ENCODE results near the gene MAT2A.
"Not testable (repeated sequence)": the region's sequence is repeated elsewhere in the genome, so short reads cannot be mapped to it uniquely, and the experiment has no call there.

The MAT2A gene

DNA sequence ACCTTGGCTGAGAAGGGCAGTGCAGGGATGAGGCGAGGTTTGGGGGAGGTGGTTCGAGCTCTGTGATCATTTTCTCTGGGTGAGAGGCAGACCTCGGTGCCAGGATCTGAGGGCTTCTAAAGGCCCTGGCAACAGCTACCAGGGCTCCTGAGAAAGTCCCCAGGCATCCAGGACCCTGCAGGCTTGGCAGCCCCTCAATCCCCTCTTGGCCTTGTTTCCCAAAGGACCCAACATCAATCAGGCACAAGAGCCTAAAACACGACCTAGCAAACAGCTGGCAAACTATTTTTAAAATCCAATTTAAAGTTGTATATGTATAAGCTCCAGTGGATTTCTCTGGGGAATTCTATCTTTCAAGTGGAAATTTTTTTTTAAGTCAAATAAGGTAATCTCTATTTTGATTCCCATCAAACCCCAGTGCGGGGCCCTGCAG, 15.0 kb upstream of the MAT2A start:
- in situ Hi-C loops (cut with HindIII; ENCODE audit: low sequenced_read_pairs), result loop anchor here (5.0 kb wide), 1 partner anchor 162 kb away; no protein-coding TSS in a partner anchor

DNA sequence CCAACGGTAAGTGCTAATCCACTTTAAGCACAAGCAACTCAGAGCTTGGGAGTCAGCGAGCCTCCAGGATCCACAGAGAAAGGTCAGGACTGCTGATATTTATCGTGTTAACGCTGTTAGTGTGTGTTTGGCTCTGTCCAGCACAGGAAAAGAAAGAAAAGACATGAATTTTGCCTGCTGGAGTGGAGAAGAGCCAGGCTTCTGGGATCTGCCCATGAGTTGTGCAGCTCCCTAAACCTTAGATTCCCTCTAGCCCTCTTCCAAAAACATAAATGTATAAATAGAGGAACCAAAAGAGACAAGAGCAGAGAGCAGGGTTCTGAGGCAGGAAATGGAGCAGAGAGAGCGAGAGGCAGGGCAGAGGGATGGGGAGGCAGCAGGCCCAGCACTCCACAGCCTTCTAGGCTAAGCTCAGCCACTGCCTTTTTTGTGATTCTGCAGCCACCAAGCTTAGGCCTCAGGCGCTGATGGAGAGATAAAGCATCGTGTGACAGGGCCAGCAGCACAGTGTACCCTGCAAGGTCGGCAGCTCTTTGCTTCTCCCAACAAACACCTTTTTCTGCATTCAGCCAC, 14.5 kb upstream of the MAT2A start:
- in situ Hi-C loops (cut with HindIII; ENCODE audit: low sequenced_read_pairs), result loop anchor here (5.0 kb wide), 1 partner anchor 162 kb away; no protein-coding TSS in a partner anchor

DNA sequence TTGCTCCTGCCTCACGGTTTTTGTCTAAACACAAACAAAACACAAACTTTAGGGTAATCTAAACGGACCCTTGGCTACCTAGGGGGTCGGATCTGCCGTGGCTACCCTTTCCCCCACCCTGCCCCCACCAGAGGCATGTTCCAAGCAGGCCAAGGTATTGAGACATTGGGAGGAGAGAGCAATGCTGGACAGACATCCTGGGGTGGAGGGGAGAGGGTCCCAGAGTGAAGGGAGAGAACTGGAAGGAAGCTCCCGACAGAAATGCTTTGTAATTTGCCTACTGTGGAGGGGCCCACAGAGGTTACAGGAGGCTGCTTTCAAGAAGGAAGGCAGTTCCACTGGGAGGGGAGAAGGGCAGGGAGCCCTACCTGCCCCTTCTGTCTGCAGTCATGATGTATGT, 13.9 kb upstream of the MAT2A start:
- in situ Hi-C loops (cut with HindIII; ENCODE audit: low sequenced_read_pairs), result no loop called here

DNA sequence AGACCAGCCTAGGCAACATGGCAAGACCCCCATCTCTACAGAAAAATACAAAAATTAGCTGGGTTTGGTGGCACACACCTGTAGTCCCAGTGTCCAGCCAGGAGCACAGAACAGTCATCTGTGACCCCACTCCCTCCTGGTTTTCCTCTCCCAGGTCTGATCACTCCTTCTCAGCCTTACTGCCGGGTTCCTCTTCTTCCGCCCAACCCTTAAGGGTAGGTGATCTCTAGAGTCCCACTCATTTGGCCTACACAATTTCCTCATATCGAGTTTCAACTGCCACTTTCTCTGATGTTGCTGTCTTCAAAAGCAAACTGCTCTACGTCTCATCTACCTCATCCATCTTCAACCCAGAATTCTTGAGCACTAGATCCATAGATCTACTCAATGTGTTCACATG, 13.4 kb upstream of the MAT2A start:
- in situ Hi-C loops (cut with HindIII; ENCODE audit: low sequenced_read_pairs), result no loop called here

DNA sequence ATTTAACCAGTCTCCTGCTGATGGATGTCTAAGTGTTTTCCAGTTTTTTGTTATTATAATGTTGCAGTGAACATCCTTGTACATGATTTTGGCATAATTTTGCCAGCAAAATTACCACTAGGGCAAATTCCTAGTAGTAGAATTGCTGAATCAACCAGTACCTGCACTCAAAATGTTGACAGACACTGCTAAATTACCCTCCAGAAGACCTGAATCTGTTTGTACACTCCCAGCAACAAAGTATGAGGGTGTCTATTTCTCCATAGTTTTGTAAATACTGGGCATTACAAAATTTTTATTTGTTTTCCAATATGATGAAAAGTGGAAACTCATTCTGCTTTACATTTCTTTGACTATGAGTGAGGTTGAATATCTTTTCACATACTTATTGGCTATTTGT, 11.2 kb upstream of the MAT2A start:
- in situ Hi-C loops (cut with HindIII; ENCODE audit: low sequenced_read_pairs), result no loop called here

DNA sequence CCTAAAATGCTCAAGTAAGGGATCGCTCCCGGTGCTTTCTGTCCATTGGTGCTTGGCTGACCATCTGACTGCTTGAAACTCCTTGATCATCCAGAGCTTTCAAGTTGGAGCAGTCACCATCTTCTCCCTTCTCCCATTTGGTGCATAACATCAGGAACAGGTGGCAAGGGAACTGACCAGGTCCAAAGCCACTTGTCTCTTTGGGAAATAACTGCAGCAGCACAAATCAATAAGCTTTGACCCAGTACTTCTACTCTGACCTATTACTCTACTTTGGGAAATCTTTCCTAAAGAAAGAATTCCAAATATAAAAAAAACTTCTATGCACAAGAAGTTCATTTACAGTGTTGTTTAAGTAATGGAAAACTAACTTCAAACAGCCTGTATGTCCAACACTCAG, 10.6 kb upstream of the MAT2A start:
- in situ Hi-C loops (cut with HindIII; ENCODE audit: low sequenced_read_pairs), result no loop called here

DNA sequence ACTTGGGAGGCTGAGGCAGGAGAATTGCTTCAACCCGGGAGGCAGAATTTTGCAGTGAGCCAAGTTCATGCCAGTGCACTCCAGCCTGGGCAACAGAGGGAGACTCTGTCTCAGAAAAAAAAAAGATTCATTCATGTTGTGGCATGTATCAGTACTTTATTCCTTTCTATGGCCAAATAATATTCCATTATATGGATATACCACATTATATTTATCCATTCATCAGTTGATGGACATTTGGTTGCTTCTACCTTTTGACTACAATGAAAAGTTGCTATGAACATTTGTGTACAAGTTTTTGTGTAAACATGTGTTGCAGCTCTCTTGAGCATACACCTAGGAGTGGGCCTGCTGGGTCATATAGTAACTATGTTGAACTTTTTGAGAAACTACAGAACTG, 9.2 kb upstream of the MAT2A start:
- in situ Hi-C loops (cut with HindIII; ENCODE audit: low sequenced_read_pairs), result no loop called here

DNA sequence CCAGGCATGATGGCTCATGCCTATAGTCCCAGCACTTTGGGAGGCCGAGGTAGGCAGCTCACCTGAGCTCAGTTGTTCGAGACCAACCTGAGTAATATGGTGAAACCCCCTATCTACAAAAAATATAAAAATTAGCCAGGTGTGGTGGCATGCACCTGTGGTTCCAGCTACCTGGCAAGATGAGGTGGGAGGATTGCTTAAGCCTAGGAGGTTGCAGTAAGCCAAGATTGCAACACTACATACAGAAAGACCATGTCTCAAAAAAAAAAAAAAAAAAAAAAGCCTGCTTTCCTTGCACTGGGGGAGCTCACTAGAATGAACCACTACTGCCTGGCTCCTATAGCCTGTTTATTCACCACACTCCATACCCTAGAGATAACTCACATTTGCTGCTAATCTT, 7.4 kb upstream of the MAT2A start:
- in situ Hi-C loops (cut with HindIII; ENCODE audit: low sequenced_read_pairs), result no loop called here

DNA sequence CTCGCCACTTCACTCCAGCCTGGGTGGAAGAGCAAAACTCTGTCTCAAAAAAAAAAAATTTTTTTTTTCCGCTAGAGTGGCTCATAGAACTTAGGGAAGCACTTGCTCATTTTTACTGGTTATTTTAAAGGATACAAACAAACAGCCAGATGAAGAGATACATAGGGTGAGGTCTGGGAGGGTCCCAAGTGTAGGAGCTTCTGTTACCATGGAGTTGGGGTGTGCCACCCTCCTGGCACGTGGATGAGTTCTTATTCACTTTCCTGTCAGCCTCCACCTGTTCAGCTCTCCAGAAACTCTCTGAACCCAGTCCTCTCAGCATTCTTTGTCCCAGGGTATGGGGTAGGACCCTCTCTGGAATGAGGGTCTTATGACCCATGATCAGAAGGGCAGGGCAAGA, 4.9 kb upstream of the MAT2A start:
- in situ Hi-C loops (cut with HindIII; ENCODE audit: low sequenced_read_pairs), result no loop called here

DNA sequence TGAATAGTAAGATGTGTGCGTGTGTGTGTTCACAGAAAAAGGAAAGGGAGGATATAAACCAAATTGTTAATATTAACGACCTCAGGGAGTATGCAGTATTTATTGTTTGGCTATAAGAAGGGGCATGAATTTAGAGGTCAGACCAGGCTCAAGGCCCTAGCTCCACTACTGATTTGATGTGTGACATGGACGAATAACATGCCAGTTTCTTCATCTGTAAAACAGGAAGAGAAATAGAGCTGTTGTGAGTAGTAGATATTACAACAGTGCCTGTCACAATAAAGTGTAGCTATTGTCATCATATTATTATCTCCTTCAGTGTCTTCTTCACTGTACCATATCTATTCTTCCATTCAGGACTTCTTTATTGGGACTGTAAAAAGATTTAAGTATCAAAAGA, 4.1 kb upstream of the MAT2A start:
- in situ Hi-C loops (cut with HindIII; ENCODE audit: low sequenced_read_pairs), result loop anchor here (5.0 kb wide), 2 partner anchors 78 to 123 kb away; partner anchors contain the start of gene CAPG

DNA sequence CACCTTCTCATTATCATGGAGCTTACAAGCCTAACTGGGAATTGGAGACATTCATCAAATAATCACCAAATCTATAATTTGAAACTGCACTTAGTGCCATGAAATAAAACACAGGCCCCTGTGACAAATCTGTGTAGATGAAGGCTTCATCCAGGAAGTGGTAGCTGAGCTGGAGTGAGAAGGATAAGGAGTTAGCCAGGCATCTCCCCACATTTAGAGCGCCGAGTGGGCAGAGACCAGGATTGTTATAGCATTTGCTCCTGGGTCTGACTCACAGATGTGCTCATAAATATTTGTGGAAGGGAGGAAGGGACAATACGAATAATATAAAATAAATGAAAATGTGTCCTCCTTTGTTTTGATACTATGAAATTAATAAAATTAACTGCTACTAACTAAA, 2.5 kb upstream of the MAT2A start:
- in situ Hi-C loops (cut with HindIII; ENCODE audit: low sequenced_read_pairs), result loop anchor here (5.0 kb wide), 2 partner anchors 79 to 124 kb away; partner anchors contain the start of gene CAPG

DNA sequence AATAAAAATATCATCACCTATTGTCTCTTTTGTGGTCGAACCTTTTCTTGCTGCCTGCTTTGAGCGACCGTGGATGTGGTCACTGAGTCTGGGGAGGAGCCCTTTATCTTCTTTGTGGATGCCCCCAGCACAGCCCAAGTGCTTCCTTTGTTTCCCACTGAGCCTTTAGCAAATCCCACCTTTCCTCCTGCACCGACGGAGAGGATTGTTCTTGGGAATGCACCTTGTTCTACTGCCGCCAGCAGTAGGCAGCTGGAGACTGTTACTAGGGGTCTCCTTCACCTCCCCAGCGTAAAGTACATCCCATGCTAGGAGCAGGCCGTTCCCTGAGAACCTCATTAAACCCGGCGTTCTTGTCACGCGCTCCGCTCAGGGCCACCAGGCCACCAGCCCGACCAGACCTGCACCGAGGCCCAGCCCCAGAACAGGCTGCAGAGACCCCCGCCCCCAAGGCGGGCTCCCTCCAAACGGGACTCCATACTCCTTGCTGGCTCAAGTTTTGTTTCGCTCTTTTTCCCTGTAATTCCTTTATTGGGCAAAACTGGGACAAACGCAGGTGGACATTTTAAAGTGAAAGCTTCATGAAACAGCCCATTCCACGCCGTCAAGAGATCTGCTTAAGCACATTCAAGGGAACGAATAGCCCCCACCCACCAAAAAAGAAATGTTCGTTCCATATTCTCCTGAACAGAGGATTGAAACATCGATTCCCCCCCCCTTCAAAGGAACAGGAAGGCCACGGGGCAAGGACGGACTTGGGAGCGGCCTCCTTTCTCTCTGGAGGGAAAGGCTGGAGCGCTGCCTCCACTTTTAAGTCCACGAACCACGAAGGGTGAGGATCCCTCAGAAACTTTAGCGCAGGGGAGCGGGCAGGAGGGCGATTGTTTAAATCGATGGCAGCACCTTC, 1.1 kb upstream of the MAT2A start:
- in situ Hi-C loops (cut with HindIII; ENCODE audit: low sequenced_read_pairs), result loop anchor here (5.0 kb wide), 2 partner anchors 81 to 126 kb away; partner anchors contain the start of gene CAPG

DNA sequence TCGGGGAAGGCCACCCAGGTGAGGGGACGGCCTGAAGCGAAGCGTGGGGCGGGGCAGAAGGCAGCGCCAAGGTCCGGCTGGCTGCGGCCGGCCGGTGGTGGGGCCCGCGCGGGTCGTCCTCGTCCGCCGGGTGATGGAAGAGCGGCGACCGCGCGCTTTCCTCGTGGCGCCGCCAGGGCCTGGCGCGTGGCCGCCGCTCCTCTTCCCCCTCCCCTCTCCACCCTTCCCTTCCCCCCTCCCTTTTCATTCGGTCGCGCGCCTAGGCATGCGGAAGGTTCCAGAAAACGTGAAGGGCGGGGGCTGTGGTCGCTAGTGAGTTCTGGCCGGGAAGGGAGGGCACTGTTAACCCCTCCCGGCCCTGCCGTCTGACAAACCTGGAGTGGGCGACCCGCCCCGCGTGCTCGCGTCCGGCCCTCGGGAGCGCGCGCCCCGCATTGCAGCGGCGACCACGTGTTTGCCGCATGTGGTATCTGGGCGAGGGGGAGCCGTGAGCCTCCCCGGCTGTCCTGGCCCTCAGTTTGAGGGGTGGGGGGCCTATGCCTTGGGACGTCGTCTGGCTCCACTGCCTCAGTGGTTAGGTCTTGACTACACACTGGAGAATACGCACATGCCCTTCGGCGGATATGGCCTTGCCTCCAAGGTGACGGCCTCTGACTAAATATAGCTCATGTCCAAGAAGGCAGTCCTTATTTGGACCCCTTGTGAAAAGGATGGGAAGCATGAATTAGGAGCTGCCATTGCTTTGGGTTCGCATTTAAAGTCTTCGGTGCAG, 579 bp downstream of the MAT2A start:
- in situ Hi-C loops (cut with HindIII; ENCODE audit: low sequenced_read_pairs), result loop anchor here (5.0 kb wide), 2 partner anchors 82 to 127 kb away; partner anchors contain the start of gene CAPG

DNA sequence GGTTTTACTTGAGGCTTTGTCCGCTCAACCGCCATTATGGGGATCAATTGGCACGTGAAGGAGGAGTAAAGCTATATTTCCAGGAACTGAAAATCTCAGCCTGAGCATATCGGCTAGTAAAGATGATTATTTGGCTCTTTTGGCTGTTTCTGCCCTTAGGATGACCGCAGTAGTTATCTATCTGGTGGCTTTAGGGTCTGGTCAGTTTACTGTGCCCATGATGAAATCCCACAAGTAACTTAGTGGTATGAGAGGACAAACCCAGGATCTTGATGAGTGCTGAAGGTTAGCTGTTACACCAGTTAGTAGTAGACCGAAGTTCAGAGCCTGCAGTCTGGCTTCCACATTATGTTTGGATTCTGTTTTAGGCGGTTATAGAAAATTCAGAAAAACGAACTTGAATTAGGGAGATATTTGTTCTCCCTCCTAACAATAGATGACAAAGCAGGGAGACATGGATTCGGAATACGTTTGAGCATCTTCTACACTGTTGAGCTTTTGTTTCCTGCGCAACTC, 1.2 kb downstream of the MAT2A start:
- in situ Hi-C loops (cut with HindIII; ENCODE audit: low sequenced_read_pairs), result no loop called here

DNA sequence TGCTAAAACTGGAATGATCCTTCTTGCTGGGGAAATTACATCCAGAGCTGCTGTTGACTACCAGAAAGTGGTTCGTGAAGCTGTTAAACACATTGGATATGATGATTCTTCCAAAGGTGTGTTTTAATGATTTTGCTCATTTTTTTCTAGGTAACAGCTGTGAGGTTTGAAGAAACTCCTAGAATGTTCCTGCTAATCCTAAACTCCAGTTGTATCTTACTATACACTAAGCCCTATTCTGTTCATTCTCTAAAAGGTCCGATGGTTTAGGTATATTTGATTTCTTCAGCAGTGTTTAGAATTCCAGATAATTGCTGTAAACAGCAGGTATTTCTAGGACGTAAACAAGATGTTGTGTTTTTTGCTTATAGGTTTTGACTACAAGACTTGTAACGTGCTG, 2.3 kb downstream of the MAT2A start:
- in situ Hi-C loops (cut with HindIII; ENCODE audit: low sequenced_read_pairs), result no loop called here

DNA sequence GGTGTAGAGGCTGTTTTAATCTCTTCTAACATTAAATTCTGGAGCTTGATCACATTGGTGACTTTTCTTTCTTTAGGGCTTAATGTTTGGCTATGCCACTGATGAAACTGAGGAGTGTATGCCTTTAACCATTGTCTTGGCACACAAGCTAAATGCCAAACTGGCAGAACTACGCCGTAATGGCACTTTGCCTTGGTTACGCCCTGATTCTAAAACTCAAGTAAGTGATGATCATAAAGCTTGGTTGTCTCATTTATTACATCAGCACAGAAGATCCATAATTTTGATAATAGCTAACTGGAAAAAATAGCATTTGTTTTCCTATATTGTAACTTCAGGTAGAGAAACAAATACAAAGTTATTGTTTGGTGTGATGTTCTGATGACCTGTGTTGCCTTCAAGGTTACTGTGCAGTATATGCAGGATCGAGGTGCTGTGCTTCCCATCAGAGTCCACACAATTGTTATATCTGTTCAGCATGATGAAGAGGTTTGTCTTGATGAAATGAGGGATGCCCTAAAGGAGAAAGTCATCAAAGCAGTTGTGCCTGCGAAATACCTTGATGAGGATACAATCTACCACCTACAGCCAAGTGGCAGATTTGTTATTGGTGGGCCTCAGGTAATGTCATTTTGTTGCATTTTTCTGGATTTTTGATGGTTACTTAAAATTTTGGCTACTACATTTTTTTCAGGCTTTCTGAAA, 2.9 kb downstream of the MAT2A start:
- in situ Hi-C loops (cut with HindIII; ENCODE audit: low sequenced_read_pairs), result no loop called here

DNA sequence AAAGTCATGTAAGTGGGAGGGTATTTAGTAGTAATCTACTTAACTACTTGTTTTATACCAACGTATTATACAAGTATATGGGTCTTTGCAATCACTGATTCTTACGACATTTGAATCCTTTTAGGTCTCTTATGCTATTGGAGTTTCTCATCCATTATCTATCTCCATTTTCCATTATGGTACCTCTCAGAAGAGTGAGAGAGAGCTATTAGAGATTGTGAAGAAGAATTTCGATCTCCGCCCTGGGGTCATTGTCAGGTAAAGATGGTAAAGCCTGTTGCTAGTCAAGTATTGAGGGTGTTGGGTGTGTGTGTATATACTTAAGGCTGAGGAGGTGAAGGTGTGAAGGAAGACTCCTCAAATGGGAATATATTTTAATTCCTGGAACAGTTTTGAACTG, 3.8 kb downstream of the MAT2A start:
- in situ Hi-C loops (cut with HindIII; ENCODE audit: low sequenced_read_pairs), result no loop called here

DNA sequence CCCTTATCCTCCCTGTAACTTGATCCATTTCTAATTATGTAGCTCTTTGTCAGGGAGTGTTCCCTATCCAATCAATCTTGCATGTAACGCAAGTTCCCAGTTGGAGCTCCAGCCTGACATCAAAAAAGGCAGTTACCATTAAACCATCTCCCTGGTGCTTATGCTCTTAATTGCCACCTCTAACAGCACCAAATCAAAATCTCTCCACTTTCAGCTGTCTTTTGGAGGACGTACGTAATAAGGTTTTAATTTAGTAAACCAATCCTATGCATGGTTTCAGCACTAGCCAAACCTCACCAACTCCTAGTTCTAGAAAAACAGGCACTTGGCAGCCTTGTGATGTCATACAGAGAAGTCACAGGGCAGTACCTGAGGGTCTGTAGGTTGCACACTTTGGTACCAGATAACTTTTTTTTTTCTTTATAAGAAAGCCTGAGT, 5.3 kb downstream of the MAT2A start:
- in situ Hi-C loops (cut with HindIII; ENCODE audit: low sequenced_read_pairs), result not testable (repeated sequence)

DNA sequence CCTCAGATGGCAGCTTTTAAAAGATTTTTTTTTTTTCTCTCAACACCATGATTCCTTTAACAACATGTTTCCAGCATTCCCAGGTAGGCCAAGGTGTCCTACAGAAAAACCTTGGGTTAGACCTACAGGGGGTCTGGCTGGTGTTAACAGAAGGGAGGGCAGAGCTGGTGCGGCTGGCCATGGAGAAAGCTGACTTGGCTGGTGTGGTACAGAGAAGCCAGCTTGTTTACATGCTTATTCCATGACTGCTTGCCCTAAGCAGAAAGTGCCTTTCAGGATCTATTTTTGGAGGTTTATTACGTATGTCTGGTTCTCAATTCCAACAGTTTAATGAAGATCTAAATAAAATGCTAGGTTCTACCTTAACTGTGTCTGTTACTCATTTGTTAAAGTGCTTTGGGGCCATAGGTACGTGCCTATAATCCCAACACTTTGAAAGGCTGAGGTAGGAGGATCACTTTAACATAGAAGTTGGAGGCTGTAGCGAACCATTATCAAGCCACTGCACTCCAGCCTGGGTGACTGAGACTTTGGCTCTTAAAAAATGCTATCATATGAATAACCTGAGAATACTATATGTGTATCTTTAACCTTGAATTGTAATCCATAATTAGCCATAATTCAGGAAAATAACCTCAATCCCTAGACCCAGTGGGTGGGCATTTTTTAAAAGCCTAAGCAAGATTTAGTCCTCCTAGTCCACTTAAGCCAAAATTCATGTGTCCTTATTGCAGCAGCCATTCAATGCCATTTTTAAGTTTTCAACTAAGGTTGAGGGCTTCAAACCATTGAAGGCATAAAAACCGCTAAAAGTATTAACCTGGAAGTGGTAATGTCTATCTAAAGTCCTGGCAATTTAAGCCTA, 6.2 kb downstream of the MAT2A start:
- in situ Hi-C loops (cut with HindIII; ENCODE audit: low sequenced_read_pairs), result not testable (repeated sequence)

Measured in endothelial cell of hepatic sinusoid (primary cell).